HG03025 (cell line): Measurements from ENCODE around the gene THSD4.
"Not testable (repeated sequence)": the region's sequence is repeated elsewhere in the genome, so short reads cannot be mapped to it uniquely, and the experiment has no call there.

Source experiments
- ATAC-seq: cut with Tn5 transposase; IDR thresholded peaks from one replicate; pipeline ENCODE4 v1.9.1; 2021; ENCODE audit warnings: mild to moderate bottlenecking, moderate library complexity; ENCODE audit not compliant: unreplicated experiment, low FRiP score

Gene THSD4

GRCh38 chr15:71312194-71312708 is 197.0 kb downstream of the THSD4 start:
- no peak for ATAC-seq

- no peak for ATAC-seq
Measured at GRCh38 chr15:71312731-71313460, 197.6 kb downstream of the THSD4 start.

GRCh38 chr15:71313806-71314205 is 198.5 kb downstream of the THSD4 start:
- no peak for ATAC-seq

GRCh38 chr15:71314956-71315537 is 199.8 kb downstream of the THSD4 start:
- ATAC-seq: no peak

GRCh38 chr15:71316911-71317310 is 201.6 kb downstream of the THSD4 start:
- no peak for ATAC-seq

GRCh38 chr15:71319424-71319823 is 204.2 kb downstream of the THSD4 start:
- ATAC-seq: not testable (repeated sequence)

GRCh38 chr15:71319935-71320334 is 204.7 kb downstream of the THSD4 start:
- no peak for ATAC-seq

- no peak for ATAC-seq
Measured at GRCh38 chr15:71323082-71323481, 207.8 kb downstream of the THSD4 start.

- no peak for ATAC-seq
Measured at GRCh38 chr15:71323584-71323983, 208.3 kb downstream of the THSD4 start.

- no peak for ATAC-seq
Measured at GRCh38 chr15:71325481-71325880, 210.2 kb downstream of the THSD4 start.

GRCh38 chr15:71328453-71328852 is 213.2 kb downstream of the THSD4 start:
- ATAC-seq: no peak

GRCh38 chr15:71329041-71329440 is 213.8 kb downstream of the THSD4 start:
- ATAC-seq: no peak

- no peak for ATAC-seq
Measured at GRCh38 chr15:71329497-71330260, 214.4 kb downstream of the THSD4 start.

GRCh38 chr15:71330638-71331162 is 215.4 kb downstream of the THSD4 start:
- ATAC-seq: no peak

- no peak for ATAC-seq
Measured at GRCh38 chr15:71331173-71331572, 215.9 kb downstream of the THSD4 start.

- no peak for ATAC-seq
Measured at GRCh38 chr15:71332431-71333004, 217.2 kb downstream of the THSD4 start.

- no peak for ATAC-seq
Measured at GRCh38 chr15:71333136-71333700, 217.9 kb downstream of the THSD4 start.

- no peak for ATAC-seq
Measured at GRCh38 chr15:71333839-71334238, 218.6 kb downstream of the THSD4 start.

GRCh38 chr15:71334434-71334833 is 219.2 kb downstream of the THSD4 start:
- ATAC-seq: no peak

GRCh38 chr15:71334873-71335272 is 219.6 kb downstream of the THSD4 start:
- ATAC-seq: no peak
